Uterus (tissue), 2 donors: ENCODE measurements around the gene CDK6.

Experiments used
- CTCF ChIP-seq, 4 experiments: fragments of 200-600 bp in 2 of 4; fragments of 450-650 bp in 2 of 4; sonication (generic) in 2 of 4; IDR thresholded peaks; one replicate each; pipeline ENCODE4 v1.5.1; 2016 to 2019; ENCODE audit warnings: antibody characterized with exemption in 4 of 4, mild to moderate bottlenecking in 2 of 4, moderate library complexity in 1 of 4
- POLR2A ChIP-seq, 2 donors: fragments of 450-650 bp; IDR thresholded peaks; one replicate each; pipeline ENCODE4 v1.6.1; 2016; ENCODE audit warnings: antibody characterized with exemption in 2 of 2, mild to moderate bottlenecking in 1 of 2, moderate library complexity in 1 of 2

- TF ChIP-seq CTCF (IDR thresholded peaks at IDR 0.05): no peak
- no peak for TF ChIP-seq POLR2A (IDR thresholded peaks at IDR 0.05)
Observed at GRCh38 chr7:92702535-92702934, 133.8 kb downstream of the CDK6 start.
